IMR-90 (cell line): Measurements from ENCODE around the gene PPP1R1C. TPM values are rescaled to one million over a fixed set of nuclear protein-coding genes. Genes with fewer than 3 reads are reported as not detected.

Source experiments
- ATAC-seq: fragments of 200-7000 bp; cut with Tn5 transposase; 2 replicates; pipeline ENCODE4 v1.9.1; 2020; ENCODE audit warnings: low read depth, mild to moderate bottlenecking, moderate library complexity
- BruUV-seq: library from RNA; stranded (reverse); fragments of 400-500 nt; replicated peaks from 2 replicates; lab custom pipeline; 2021; lab: Mats Ljungman, UMichigan
- CTCF ChIA-PET: fragments of 300-600 bp; formaldehyde crosslinking; extraction: SDS; loops from one replicate; lab custom pipeline; 2021; ENCODE audit warnings: antibody characterized with exemption; lab: Yijun Ruan, JAX
- POLR2A ChIA-PET: fragments of 300-600 bp; sonication (Branson Sonifier 250); formaldehyde crosslinking; loops from one replicate; lab custom pipeline; 2022; ENCODE audit warnings: antibody characterized with exemption; ENCODE audit not compliant: unreplicated experiment; lab: Charles Lee
- DNase-seq: peaks from one replicate; pipeline ENCODE4 v3.0.0; 2013
- H2AFZ ChIP-seq: replicated peaks from 2 replicates; pipeline ENCODE3; 2013; ENCODE audit warnings: low read length, mild to moderate bottlenecking; ENCODE audit not compliant: poor library complexity
- H2AK5ac ChIP-seq: 2 replicates; pipeline ENCODE4 v1.6.1; 2013; ENCODE audit warnings: low read depth, low read length, inconsistent platforms
- H2AK9ac ChIP-seq: replicated peaks from 2 replicates; pipeline ENCODE3; 2013; ENCODE audit warnings: mild to moderate bottlenecking, low read depth, low read length, moderate library complexity; ENCODE audit not compliant: poor library complexity
- H2BK120ac ChIP-seq: 2 replicates; pipeline ENCODE4 v1.6.1; 2013; ENCODE audit warnings: low read depth, low read length, inconsistent platforms
- H2BK15ac ChIP-seq: 3 replicates; pipeline ENCODE4 v1.6.1; 2013; ENCODE audit warnings: low read depth, low read length, inconsistent platforms
- H2BK20ac ChIP-seq: 2 replicates; pipeline ENCODE4 v1.6.1; 2013; ENCODE audit warnings: low read depth, mild to moderate bottlenecking, inconsistent platforms, low read length, moderate library complexity
- H2BK5ac ChIP-seq: 2 replicates; pipeline ENCODE4 v1.6.1; 2013; ENCODE audit warnings: mild to moderate bottlenecking, low read depth, low read length, inconsistent platforms; ENCODE audit not compliant: poor library complexity, severe bottlenecking
- H3K14ac ChIP-seq: replicated peaks from 2 replicates; pipeline ENCODE4 v1.6.1; 2013; ENCODE audit warnings: low read depth, low read length, inconsistent platforms
- H3K18ac ChIP-seq: 2 replicates; pipeline ENCODE4 v1.6.1; 2013; ENCODE audit warnings: low read depth, low read length, control low read depth
- H3K23ac ChIP-seq: 2 replicates; pipeline ENCODE4 v1.6.1; 2013; ENCODE audit warnings: low read depth, low read length, inconsistent platforms
- H3K27ac ChIP-seq: 2 replicates; pipeline ENCODE4 v1.5.1; 2013; ENCODE audit warnings: mild to moderate bottlenecking, control low read depth, low read length; ENCODE audit not compliant: insufficient read depth
- H3K27me3 ChIP-seq: 2 replicates; pipeline ENCODE4 v1.6.1; 2013; ENCODE audit warnings: low read length; ENCODE audit not compliant: control insufficient read depth, insufficient read depth
- H3K36me3 ChIP-seq: 2 replicates; pipeline ENCODE4 v1.6.1; 2013; ENCODE audit warnings: low read length, mixed read lengths; ENCODE audit not compliant: control insufficient read depth, insufficient read depth
- H3K4ac ChIP-seq: 2 replicates; pipeline ENCODE4 v1.6.1; 2013; ENCODE audit warnings: low read depth, low read length, inconsistent platforms
- H3K4me1 ChIP-seq: 2 replicates; pipeline ENCODE4 v1.6.1; 2013; ENCODE audit warnings: low read length, mixed read lengths; ENCODE audit not compliant: control insufficient read depth, insufficient read depth
- H3K4me2 ChIP-seq: 2 replicates; pipeline ENCODE4 v1.6.1; 2013; ENCODE audit warnings: low read depth, mild to moderate bottlenecking, control low read depth, low read length, moderate library complexity
- H3K4me3 ChIP-seq: 2 replicates; pipeline ENCODE4 v1.5.1; 2013; ENCODE audit warnings: low read depth, mild to moderate bottlenecking, control low read depth, low read length, moderate library complexity; ENCODE audit not compliant: insufficient read depth
- H3K56ac ChIP-seq: 2 replicates; pipeline ENCODE4 v1.6.1; 2013; ENCODE audit warnings: low read length, inconsistent platforms; ENCODE audit not compliant: insufficient read depth; ENCODE audit errors: extremely low read depth
- H3K79me1 ChIP-seq, 2 experiments: 2 replicates each; pipeline ENCODE4 v1.6.1; 2013; ENCODE audit warnings: low read length in 2 of 2, inconsistent platforms in 1 of 2, low read depth in 1 of 2
- H3K9ac ChIP-seq: 2 replicates; pipeline ENCODE4 v1.6.1; 2013; ENCODE audit warnings: low read depth, low read length, control low read depth
- H3K9me1 ChIP-seq: 2 replicates; pipeline ENCODE4 v1.6.1; 2013; ENCODE audit warnings: low read length, inconsistent platforms; ENCODE audit not compliant: insufficient read depth
- H3K9me3 ChIP-seq: 2 replicates; pipeline ENCODE4 v1.6.1; 2013; ENCODE audit warnings: low read length; ENCODE audit not compliant: control insufficient read depth, insufficient read depth
- H4K20me1 ChIP-seq: 2 replicates; pipeline ENCODE4 v1.6.1; 2013; ENCODE audit warnings: low read length, inconsistent platforms; ENCODE audit not compliant: insufficient read depth
- H4K5ac ChIP-seq: 2 replicates; pipeline ENCODE4 v1.6.1; 2013; ENCODE audit warnings: mild to moderate bottlenecking, low read depth, low read length, control low read depth
- H4K8ac ChIP-seq, 2 experiments: 2 replicates each; pipeline ENCODE4 v1.6.1; 2013; ENCODE audit warnings: low read depth in 2 of 2, low read length in 2 of 2, control low read depth in 1 of 2, inconsistent platforms in 1 of 2
- H4K91ac ChIP-seq: 2 replicates; pipeline ENCODE4 v1.6.1; 2013; ENCODE audit warnings: low read depth, low read length, inconsistent platforms; ENCODE audit not compliant: insufficient read depth
- BHLHE40 ChIP-seq: fragments of 150-350 bp; IDR thresholded peaks from 2 replicates; pipeline ENCODE4 v1.6.1; 2016; ENCODE audit warnings: mild to moderate bottlenecking, low read depth, low read length
- CEBPB ChIP-seq: IDR thresholded peaks from 2 replicates; pipeline ENCODE4 v1.6.1; 2012; ENCODE audit warnings: low read depth, low read length, improper control_type of control experiment
- CHD1 ChIP-seq: IDR thresholded peaks from 2 replicates; pipeline ENCODE4 v1.6.1; 2012; ENCODE audit warnings: low read depth, low read length, improper control_type of control experiment
- ELK1 ChIP-seq: fragments of 150-350 bp; IDR thresholded peaks from 2 replicates; pipeline ENCODE4 v1.6.1; 2016; ENCODE audit warnings: low read depth, mild to moderate bottlenecking, low read length, moderate library complexity, borderline replicate concordance
- FOS ChIP-seq: fragments of 150-350 bp; IDR thresholded peaks from 2 replicates; pipeline ENCODE4 v1.6.1; 2016; ENCODE audit warnings: low read depth, low read length
- MAFK ChIP-seq: IDR thresholded peaks from 2 replicates; pipeline ENCODE4 v1.6.1; 2012; ENCODE audit warnings: low read depth, low read length, improper control_type of control experiment
- MAZ ChIP-seq: IDR thresholded peaks from 2 replicates; pipeline ENCODE4 v1.6.1; 2012; ENCODE audit warnings: low read depth, mild to moderate bottlenecking, low read length, improper control_type of control experiment, moderate library complexity, borderline replicate concordance
- MXI1 ChIP-seq: IDR thresholded peaks from 2 replicates; pipeline ENCODE4 v1.6.1; 2012; ENCODE audit warnings: low read depth, mild to moderate bottlenecking, low read length, moderate library complexity, borderline replicate concordance
- RAD21 ChIP-seq: IDR thresholded peaks from 2 replicates; pipeline ENCODE4 v1.6.1; 2012; ENCODE audit warnings: low read length, improper control_type of control experiment
- RFX5 ChIP-seq: IDR thresholded peaks from 2 replicates; pipeline ENCODE4 v1.8.0; 2012; ENCODE audit warnings: low read depth, mild to moderate bottlenecking, low read length, moderate library complexity
- SMC3 ChIP-seq: fragments of 150-350 bp; IDR thresholded peaks from 2 replicates; pipeline ENCODE4 v1.6.1; 2016; ENCODE audit warnings: low read depth, mild to moderate bottlenecking, antibody characterized with exemption, low read length, moderate library complexity
- WGBS, 2 experiments: methylation state at CpG; one replicate each; pipeline versions ENCODE4 v1.1.5 to v1.1.7; 2013; ENCODE audit warnings: missing lambda C conversion rate in 2 of 2; ENCODE audit not compliant: insufficient read length in 1 of 2; ENCODE audit errors: extremely low coverage in 2 of 2; 5-methylcytosine and 5-hydroxymethylcytosine counted together
- dilution Hi-C: fragments of 300-500 bp; cut with HindIII; formaldehyde crosslinking; loops from one replicate; pipeline ENCODE4 v1.14.3; 2018; ENCODE audit warnings: low sequenced_read_pairs; ENCODE audit not compliant: unreplicated experiment
- in situ Hi-C: fragments of 300-500 bp; cut with MboI; formaldehyde crosslinking; loops from 3 replicates; pipeline ENCODE4 v1.14.3; 2019; ENCODE audit warnings: low sequenced_read_pairs, inconsistent platforms, mixed read lengths
- intact Hi-C: fragments of 100-400 bp; cut with micrococcal nuclease; formaldehyde crosslinking; loops from 2 replicates; pipeline ENCODE4 v1.10.0; 2022
- polyA plus RNA-seq, 3 experiments: library from polyadenylated mRNA; depleted of rRNA; stranded (reverse); fragments of >200 nt; gene quantifications; 2 replicates each; pipeline ENCODE4 v1.2.3, GENCODE V29; 2012; ENCODE audit warnings: low replicate concordance in 1 of 3
- total RNA-seq: library from RNA; depleted of rRNA; stranded (reverse); fragments of >200 nt; gene quantifications from 2 replicates; pipeline ENCODE4 v1.2.3, GENCODE V29; 2012

Gene PPP1R1C
- total and polyA plus RNA-seq, 2 of the 4 experiments (the other 2 are of a cell fraction), result 0.10 to 0.36 TPM

GRCh38 chr2:182014284-182014683 lies 28.6 kb downstream of the PPP1R1C start:
- no peaks in the 10 kb centered on the region for H3K27me3 ChIP-seq
- H3K18ac ChIP-seq, result no peak overlapping the region
- H4K20me1 ChIP-seq, result no peaks in the 10 kb centered on the region
- H4K91ac ChIP-seq, result no peak overlapping the region
- in situ Hi-C loops, result no loop called here
- H3K36me3 ChIP-seq, result no peaks in the 10 kb centered on the region
- DNase-seq (no peak), ATAC-seq (no peak)
- H2BK5ac ChIP-seq, result no peak overlapping the region
- no peak overlapping the region for H4K8ac ChIP-seq
- H3K23ac ChIP-seq, result no peak overlapping the region
- POLR2A ChIA-PET, result no interaction called here
- H3K4me3 ChIP-seq, result no peak overlapping the region
- no peak overlapping the region for H2BK20ac ChIP-seq
- intact Hi-C loops, result no loop called here
- H3K9me3 ChIP-seq, result peaks cover 2% of the 10 kb centered on the region; the same call in 1 of the 2 replicates
- no peak overlapping the region for H2BK120ac ChIP-seq
- H2AK5ac ChIP-seq, result no peak overlapping the region
- no peak overlapping the region for H3K9ac ChIP-seq
- no peak overlapping the region for H3K27ac ChIP-seq
- no peak overlapping the region for H3K4me2 ChIP-seq
- WGBS, 2 experiments, result 50% methylated on average over 1 of the region's 5 CpGs; no CpG with 5 or more reads in 1 of the 2 experiments
- H3K79me1 ChIP-seq, result no peaks in the 10 kb centered on the region
- BruUV-seq, result no TSS peak
- no peak overlapping the region for H2BK15ac ChIP-seq
- dilution Hi-C loops, result no loop called here
- H2AK9ac ChIP-seq, result no peak overlapping the region
- no peak overlapping the region for H3K14ac ChIP-seq
- H4K5ac ChIP-seq, result no peak overlapping the region
- H3K9me1 ChIP-seq, result 0 out of 2 replicates have a peak, but pooled peaks cover 3% of the 10 kb centered on the region
- H3K4me1 ChIP-seq, result no peaks in the 10 kb centered on the region
- H3K56ac ChIP-seq, result no peak overlapping the region
- CTCF ChIA-PET, result interaction anchor here (0.6 kb wide), 1 partner anchor 63 kb away, joined by 3 read pairs; no protein-coding TSS in a partner anchor
- TF ChIP-seq MXI1, result no peak
- no peak for TF ChIP-seq BHLHE40
- TF ChIP-seq RAD21, result no peak
- TF ChIP-seq MAFK, result no peak
- TF ChIP-seq RFX5, result no peak
- no peak for TF ChIP-seq CEBPB
- TF ChIP-seq CHD1, result no peak
- no peak for TF ChIP-seq SMC3
- TF ChIP-seq FOS, result no peak
- TF ChIP-seq MAZ, result no peak
- no peak for TF ChIP-seq ELK1
- H2AFZ ChIP-seq, result no peak overlapping the region
- peak overlapping the region; percentile 7; the same call in 1 of the 2 replicates for H3K4ac ChIP-seq
